NCI-H1092 treated with DMSO at 0.1 percent for 48 hours (cell line): ENCODE data around the gene HES5.

Experiments used
- DNase-seq: peaks from one replicate; lab custom pipeline; 2025; lab: John Stamatoyannopoulos, UW

HES5 gene

DNA sequence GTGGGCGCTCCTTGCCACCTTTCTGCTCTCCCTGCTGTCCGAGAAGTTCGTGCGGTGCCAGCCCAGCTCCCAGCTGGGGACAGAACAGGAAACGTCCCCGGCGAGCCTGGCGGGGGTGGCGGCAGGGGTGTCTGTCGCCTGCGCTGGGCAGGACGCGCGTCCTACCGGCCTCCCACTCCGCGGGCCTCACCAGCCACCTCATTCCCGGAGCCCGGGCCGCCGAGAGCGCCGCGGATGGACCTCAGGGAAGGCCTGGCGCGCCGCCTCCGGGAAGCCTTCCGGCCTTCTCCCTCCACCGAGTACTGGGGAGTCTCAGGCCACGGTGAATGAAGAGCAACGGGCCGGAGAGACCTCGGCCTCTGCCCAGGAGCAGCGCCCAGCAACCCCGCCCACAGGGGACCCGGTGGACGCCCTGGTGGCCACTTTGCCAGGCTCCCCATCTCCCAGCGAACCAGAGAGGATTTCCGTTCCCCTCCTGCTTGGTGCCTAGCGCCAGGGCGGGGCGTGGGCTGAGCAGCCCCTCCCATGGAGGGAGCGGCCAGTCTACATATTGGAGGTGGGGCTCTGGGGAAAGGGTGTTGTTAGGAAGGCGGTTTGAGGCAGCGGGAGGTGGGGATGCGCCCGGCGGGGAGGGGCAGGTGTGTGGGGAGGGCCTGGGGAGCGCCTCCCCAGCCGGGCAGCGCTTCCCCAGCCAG lies 16.6 kb upstream of the HES5 start:
- no peak for DNase-seq

DNA sequence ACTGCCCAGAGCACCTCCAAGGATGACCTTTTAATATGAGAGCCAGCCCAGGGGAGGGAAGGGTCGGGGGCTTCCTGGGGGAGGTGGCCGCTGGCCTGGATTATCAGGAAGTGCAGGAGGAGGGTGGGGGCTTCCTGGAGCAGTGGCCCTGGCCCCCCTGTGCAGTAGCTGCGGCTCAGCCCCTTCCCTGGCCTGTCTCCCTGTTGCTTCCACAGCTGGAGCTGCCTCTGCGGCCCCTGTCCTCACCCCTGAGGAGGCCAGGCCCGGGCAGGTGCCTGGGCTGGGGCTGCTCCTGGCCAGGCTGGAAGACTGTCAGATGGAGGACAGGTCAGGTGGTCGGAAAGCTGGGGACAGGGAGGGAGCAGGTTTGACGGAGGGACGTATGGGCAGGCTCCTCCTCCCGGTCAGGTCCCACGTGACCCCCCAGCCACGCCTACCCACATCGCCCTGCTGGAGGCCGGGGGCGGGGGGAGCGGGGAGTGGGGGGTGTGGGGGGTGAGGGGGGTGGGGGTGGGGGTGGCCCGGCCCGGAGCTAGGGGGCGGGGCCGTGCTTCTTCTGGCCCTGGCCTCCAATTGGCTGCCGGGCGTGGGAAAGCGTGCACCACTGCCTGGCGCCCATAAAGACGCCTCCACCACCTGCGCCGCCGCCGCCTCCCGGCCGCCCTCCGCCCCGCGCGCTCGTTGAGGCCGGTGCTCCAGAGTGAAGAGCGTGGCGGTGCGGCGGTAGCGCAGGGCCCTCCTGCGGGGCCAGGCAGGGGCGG lies 15.9 kb upstream of the HES5 start:
- no peak for DNase-seq

DNA sequence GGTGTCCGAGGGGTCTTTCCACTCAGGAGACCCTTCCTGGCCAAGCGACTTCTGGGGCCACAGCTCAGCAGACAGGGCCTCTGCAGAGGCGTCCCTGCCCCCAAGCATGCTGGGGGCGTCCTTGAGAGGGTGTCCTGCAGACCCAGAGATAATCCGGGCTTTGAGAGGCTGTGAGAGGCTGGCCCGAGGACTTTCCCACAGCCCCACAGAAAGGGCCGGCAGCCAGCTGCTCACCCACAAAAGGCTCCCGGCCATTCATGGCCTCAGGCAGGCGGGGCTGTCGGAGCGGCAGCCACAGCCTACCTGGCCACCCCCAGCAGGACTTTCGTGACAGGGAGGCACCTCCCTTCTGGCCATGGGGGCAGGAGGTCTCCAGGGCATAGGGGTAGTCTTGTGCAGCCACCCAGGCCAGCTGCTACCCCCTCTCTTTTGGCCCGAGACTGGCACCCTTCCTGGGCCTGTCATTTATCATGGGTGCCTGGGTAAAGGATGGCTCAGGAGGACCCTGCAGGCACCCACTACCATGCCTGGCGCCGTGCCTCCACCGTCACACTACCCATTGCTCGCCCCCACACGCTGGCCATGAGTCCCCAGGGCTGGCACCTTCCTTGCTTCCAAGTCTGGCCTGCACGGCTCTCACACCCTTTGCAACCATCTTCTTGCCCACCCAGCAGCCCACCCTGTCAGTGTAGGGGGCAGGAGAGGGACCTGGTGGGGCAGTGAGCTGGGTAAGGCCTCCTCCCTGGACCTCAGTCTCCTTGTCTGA lies 15.0 kb upstream of the HES5 start:
- DNase-seq: no peak

DNA sequence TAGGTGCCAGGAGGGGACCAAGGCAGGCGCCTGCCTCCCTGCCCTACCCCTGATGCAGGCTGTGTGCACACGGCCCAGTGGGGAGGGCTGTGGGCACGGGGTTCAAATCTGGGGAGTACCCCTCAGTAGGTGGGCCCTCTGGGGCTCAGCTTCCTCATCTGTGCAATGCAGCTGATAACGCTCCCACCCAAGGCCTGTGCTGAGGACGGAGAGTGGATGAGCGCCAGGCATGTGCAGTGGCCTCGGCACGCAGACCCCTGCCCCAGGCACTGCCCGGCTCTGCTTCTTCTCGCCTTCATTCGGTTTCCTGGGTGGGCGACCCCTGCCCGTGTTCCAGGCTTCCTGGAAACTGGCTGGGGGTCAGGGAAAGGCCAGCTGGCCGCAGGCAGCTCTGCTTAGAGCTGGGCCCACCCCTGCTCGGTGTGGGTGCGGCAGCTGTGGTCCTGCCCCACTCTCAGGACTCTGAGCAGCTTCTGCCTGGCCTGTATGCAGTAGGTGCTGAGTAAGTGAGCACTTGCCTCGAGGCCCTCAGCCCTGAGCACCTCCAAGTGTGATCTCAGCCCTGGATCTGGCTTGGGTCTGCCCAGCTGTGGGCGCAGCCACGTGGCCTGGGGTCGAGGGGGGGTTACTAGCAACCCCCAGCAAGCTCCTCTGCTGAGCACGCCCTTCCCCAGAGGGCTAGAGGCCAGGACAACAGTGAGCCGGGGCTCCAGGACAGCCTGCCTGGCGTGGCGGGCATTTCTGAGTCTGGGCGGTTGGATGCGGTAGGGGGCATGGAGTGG lies 14.2 kb upstream of the HES5 start:
- DNase-seq: no peak

DNA sequence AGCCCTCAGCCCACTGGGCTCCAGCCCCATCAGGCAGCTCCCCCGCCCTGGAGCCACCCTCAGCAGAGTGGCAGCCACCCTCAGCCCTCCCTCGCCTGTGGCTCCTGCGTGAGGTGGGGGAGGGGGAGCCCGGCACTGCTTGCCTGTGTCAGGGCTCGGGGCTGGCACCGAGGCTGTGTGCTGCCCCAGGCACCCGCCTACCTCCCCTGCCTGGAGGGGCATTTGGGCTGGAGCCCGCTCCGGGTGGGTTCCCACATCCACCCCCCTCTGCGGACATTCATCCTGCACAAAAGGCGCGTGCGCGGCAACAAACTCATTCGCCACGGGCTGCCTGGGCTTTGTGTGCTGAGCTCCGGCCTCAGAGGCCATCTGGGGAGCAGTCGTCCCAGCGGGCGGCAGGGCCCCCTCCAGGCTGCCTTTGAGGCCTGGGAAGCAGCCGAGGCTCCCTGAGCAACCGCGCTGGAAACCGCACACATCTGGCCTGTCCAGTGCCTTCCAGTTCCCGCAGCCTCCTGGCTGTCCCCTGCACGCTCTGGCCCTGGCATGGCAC lies 13.6 kb upstream of the HES5 start:
- DNase-seq: no peak

DNA sequence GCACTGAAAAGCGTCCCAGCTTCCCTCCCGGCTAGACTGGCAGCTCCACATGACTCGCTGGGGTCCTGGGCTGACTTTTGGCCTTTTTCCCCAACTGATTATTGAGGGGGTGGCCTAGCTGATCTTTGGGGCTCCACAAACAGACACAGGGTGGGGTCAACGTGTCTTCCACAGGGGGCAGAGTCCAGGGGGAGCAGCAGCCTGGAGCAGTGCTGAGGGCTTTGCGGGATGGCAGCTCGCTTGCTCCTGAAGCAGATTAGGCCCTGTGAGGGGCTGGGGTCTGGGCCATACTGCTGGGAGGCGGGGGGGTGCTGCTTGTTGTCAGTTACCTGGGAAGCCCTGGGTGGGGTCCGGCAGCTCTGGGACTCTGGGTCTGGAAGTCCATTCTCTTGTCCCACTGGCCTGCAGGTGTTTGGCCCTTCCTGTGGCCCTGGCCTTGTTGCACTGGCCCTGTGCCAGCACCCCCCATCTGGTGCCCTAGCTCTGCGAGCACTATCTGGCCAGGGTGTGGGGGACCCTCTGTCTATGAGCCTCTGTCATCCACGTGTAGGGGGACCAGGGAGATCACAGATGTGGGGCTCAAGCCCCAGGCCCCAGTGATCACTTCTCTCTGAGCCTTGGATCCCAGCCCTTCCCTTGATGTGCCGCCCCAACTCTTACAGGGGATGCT lies 12.3 kb upstream of the HES5 start:
- DNase-seq: no peak

DNA sequence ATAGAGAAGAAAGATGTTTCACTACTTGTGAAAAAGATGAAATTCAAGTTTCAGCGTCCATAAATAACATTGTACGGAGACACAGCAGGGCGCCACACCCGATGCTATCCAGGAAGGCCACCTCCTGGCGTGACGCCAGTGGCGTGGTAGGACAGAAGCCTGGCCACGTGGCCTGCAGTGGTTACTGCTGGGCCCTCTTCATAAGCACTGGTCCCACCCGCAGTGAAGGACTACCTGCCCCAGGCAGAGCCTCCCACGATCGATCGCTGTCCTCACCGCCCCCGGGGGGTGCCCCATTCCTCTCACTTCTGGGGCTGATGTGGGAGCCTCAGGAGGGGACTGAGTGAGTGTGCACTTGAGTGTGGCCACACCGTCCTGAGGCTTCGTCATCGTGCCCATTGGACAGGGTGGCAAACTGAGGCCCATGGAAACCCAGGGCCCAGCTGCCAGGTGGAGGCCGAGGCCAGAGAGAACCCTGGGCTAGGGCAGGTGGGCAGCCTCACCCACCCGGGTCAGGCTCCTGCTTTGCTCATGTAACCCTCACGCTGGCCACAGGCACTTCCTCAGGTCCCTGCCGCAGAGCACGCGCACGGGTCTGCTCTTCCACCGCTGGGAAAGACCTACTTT lies 11.7 kb upstream of the HES5 start:
- DNase-seq: no peak

DNA sequence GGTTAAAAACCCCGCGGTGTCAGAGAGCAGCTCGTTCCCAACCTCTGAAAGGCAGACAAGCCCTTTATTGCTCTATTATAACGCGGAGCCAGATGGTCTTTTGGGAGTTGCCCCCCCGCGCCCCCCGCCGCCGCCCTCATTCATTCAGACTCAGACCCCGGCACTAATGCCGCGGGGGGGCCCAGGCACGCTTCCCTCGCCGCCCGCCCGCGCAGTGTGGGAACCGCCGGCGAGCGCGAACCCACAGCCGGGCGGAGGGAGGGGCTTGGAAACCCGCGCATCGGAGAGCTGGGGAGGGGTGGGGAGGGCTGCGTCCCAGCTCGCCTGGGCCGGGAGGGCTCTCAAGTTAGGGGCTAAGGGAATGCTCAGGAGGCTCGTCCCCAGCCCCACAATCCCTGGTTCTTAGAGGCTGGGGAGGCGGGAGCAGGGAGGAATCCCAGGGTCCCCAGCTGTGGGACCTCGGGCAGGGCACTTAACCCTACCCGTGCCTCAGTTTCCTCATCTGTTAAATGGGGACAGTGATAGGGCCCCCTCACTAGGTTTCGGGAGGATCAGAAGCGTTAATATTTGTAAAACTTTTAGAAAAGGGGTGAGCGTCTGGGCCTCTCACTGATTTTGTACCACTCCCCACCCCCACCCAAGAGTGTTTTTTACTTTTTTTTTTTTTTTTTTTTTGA lies 10.9 kb upstream of the HES5 start:
- no peak for DNase-seq

DNA sequence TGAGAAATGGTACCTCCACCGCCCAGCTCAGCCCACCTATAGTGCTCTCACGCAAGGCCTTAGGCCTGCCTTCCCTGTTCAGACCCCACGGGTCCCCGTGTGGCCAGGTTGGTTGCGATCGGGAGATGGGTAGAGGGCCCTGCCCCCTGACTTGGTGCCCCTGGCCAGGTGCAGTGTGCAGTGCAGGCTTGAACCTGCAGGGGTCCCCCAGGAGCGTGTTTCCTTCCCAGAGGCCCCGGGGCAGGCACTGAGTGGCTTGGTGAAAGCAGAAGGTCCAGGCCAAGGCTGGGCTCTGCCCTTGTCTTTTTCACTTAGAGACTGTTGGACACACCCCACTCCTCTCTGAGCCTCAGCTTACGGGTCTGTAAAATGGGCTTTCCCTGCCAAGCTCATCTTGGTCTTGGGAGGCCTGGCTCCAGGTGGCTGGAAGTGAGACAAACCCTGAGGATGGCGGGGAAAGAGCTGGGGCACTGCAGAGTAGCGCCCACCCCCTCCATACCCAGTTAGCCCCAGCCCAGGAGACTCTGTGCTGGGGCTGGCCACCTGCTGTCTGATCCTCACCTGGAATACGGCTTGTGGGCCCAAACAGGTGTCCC lies 9.3 kb upstream of the HES5 start:
- DNase-seq: no peak

DNA sequence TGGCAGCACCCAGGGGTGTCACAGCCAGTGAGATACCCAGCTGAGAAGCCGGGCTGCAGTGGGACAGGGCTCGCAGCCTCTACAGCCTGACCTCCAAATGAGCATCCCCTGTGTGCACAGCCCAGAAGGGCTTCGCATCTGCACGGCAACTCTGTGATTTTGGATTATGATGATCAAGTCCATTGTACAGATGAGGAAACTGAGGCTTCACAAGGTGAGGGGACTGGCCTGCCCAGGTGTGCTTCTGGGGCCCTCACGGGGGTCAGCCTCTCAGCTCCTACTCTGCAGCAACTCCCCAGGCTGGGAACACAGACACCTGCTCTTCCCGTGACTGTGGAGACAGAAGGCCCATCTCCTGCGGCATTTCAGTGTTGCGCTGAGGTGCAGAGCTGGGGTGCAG lies 8.8 kb upstream of the HES5 start:
- no peak for DNase-seq

DNA sequence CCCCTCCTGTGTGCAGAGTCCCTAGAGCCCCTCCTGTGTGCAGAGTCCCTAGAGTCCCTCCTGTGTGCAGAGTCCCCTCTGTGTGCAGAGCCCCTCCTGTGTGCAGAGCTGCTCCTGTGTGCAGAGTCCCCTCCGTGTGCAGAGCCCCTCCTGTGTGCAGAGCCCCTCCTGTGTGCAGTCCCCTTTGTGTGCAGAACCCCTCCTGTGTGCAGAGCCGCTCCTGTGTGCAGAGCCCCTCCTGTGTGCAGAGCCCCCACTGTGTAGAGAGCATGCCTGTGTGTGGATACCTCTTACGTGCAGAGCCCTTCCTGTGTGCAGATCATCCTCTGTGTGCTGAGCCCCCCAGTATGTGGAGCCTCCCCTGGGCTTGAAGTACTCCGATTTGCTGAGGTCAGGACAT lies 8.3 kb upstream of the HES5 start:
- no peak for DNase-seq

DNA sequence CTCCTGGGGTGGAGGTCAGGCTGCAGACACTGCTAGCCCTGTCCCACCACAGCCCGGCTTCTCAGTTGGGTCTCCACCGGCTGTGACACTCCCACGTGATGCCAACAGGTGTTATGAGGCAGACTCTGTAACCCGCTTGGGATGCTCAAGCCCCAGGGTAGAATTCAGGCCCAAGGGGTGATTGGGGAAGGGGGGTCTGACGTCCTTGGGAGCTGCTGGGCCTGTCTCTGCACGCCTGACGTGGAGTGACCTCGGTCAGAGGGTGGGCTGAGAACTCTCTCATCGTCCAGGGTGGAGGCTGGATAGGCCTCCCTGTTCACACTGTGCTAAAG lies 7.7 kb upstream of the HES5 start:
- no peak for DNase-seq

DNA sequence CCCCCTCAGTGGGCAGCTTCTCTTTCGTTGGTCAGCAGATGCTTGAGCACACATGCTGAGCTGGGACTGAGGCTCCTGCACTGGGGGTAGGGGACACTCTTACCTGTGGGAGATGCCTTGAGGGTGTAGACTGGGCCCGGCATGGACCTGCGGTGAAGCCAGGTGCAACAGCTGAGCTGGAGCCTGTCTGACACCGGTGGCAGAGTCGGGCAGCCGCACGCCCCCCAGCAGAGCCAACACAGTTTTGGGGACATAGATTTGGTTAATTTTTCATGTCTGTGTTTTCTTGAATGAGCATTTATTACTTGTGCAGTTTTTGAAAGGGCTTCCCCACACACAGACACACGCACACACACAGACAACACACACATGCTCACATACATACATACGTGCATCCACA lies 5.9 kb upstream of the HES5 start:
- no peak for DNase-seq

DNA sequence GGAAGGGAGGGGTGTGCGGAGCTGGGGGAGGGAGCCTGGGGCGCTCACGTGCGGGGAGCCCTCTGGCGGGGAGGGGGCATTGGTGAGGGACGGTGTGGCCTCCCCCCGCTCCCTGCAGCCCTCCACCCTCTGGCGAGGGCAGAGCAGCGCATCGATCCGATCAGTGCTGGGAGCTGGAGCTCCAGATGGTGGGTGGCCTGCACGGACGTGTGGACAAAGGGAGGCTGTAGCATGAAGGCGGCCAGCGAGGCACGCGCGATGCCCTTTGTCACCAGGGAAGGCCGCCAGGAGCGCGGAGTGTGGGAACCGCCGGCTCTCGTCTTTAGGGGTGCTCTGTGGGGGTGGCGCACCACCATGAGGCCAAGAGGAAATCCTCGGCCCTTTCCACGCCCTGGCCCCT lies 5.4 kb upstream of the HES5 start:
- no peak for DNase-seq

DNA sequence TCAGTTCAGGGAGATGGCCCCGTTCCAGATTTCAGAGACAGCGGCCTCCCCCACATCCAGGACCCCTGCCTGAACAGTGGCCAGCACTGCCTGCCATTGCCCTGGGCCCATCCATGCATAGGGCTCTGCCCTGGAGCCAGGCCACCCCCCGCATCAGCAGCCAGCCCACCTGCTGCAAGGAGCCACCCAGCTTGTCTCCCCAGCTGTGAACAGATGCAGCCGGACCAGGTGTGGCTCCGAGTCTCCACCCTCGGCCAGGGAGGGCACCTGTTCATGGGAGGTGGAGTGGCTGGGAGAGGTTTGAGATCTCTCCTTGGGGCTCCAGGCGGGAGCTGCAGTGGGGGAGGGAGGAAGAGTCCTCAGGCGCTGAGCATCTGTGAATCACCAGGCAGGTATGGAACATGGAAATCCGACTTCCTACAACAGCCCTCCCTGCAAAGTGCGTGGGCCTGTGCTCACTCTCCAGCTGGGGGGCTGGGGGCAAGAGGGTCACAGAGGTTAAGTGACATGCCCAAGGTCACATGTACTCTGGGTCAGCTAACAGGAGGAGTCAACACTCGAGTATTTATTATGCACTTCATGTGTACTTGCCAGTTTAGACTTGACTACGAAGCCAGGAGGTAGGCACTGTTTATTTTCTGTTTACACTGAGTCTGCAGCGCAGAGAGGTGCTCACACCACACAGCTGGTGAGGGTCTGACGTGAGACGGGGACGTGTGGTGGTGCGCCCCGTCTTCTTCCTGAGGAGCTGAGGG lies 4.8 kb upstream of the HES5 start:
- no peak for DNase-seq

DNA sequence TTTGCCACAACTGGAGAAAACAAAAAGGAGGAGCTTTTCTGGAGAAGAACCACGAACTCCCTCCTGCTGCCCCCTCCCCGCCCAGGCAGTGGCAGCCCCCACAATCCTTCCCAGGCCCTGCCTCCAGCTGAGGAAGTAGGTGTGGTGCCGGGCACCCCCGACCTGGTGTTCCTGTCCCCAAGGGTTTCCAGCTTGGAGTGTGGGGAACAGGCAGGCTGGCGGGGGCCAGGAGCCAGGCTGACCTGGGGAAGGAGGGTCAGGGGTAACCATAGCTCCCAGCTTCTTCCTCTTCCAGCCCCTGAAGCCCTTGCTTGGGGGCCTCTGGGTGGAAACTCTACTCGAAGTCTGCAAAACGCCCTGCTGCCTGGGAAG lies 4.2 kb upstream of the HES5 start:
- no peak for DNase-seq

DNA sequence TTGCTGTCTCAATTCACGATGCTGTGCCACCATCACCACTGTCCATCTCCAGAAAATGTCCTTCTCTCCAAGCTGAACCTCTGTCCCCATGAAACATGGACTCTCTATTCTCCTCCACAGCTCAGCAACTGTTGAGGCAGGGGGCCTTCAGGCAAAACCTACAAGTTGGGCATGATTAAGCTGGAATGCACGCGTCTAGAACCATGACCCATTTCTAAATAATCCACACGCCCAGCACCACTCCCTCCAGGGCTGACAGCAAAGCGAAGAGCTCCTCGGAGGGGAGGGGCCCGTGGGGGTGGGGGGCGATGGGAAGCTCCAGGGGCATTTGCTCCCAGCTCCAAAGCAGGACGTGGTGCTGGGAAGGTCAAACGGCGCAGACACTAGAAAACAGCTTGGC lies 3.3 kb upstream of the HES5 start:
- no peak for DNase-seq

DNA sequence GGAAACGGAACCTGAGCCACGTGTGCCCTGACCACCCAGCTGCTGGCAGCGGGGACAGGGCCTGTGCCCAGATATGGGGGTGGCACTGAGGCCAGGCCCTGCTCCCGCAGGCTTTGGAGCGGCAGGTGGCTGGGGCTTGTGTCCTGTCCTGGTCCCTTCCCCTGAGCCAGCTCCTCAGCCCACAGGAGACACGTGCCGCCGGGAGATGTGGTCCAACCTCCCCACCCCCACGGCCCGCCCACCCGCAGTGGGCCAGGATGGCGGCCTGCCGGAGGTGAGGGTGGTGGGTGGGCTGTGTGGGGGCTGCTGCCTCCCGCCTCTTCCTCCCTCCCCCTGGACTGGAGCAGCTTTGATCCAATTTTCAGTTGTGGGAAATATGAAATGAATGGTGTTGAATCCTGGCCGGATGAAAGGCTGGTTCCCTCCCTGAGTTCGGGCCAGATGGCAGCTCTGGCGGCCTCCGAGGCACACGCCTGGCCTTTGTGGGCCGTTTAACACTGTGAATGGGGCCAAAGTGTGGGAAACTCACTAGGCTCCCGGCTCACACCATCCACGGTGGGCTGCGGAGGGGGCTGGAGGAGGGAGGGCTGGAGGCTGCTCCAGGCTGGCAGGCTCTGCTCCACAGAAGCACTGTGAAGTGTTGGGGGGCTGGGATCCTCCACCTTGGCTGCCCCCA lies 2.6 kb upstream of the HES5 start:
- DNase-seq: no peak
